ENCODE data around the gene RAB44. TPM values are rescaled to one million over a fixed set of nuclear protein-coding genes. Genes with fewer than 3 reads are reported as not detected.
A peak's percentile ranks its signal among the peaks of the same experiment; 100 is the strongest.

The RAB44 gene
- total RNA-seq, 1 experiment from 2014 or later = not detected

DNA sequence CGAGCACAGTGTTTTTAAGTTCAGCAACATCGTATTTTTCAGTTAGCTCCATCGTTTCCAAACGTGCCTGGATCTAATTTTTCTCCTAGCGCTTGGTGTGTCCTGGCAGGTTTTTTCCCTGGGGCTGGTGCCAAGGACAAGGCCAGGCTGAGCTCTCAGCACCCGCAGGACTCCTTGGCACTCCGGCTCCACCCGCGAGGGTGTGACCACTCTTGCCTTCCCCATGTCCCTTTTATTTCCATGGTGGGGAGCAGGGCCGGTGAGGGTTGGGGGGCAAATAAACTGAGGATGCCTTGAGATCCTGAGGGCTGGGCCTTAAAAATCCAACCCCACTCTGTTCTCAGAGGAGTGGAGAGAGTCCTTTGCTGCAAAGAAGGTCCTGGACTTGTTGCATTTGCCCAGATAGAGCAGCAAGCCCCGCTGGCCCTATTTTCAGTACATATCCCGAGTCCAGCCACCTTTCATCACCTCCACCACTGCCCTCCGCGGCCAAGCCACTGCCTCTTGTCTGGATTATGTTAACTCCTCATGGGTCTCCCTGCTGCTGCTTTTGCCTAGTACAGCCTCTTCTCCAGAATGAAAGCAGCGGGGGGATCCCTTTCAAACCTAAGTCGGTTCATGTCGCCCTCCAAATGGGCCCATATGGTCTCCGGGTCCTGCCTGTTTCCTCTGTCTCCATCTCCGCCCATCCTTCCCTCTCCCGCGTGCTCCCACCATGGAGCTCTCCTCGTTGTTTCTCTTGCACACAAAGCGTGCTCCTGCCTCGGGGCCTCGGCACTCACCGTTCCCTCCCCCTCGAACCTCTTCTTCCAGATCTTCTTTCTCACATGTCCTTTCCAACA is 4.5 kb upstream of the RAB44 start:
- no peak overlapping the region for H2BK15ac ChIP-seq (ENCODE audit: low read depth, low read length)
- no peak overlapping the region for H3K56ac ChIP-seq (ENCODE audit: insufficient read length, low read depth, low read length)
- no peak overlapping the region for H2BK20ac ChIP-seq (ENCODE audit: low read depth, low read length, poor library complexity, severe bottlenecking)
- no peak overlapping the region for H3K27ac ChIP-seq (ENCODE audit: insufficient read length, low read depth, low read length)
- no peak overlapping the region for H4K91ac ChIP-seq (ENCODE audit: insufficient read length, low read depth, low read length)
- H3K9me3 ChIP-seq (ENCODE audit: control insufficient read depth, low read depth, low read length) = no peaks in the 10 kb centered on the region
- no peaks in the 10 kb centered on the region for H3K4me1 ChIP-seq (ENCODE audit: insufficient read depth, low read length)
- Mint-ChIP-seq H3K27ac (peak overlapping the region in 1 of 3 experiments; percentile 7; a peak in 2 of 7 replicates), H3K9me3 (no peaks in the 10 kb centered on the region), H3K4me1 (peaks cover 0 to 4% of the 10 kb centered on the region in 2 experiments; a peak in 1 of 4 replicates), H3K27me3 (ENCODE audit: low read depth) (peaks cover 3% of the 10 kb centered on the region; the same call in 1 of the 2 replicates), H3K4me3 (no peak overlapping the region), H3K36me3 (ENCODE audit: insufficient read depth in 1 of 3, low read depth in 3 of 3) (no peaks in the 10 kb centered on the region)
- WGBS (ENCODE audit: extremely low coverage, insufficient read length, low lambda C conversion rate) = no CpG with 5 or more reads among the region's 27 CpGs
- H2BK5ac ChIP-seq (ENCODE audit: insufficient read length, low read length) = no peak overlapping the region
- H3K4me2 ChIP-seq (ENCODE audit: insufficient read depth, insufficient read length, low read length) = no peak overlapping the region
- no peaks in the 10 kb centered on the region for H3K27me3 ChIP-seq (ENCODE audit: insufficient read depth, low read length)
- H2AK5ac ChIP-seq (ENCODE audit: insufficient read length, low read length) = no peak overlapping the region
- no peaks in the 10 kb centered on the region for H3K79me2 ChIP-seq (ENCODE audit: insufficient read depth, low read length)
- no peaks in the 10 kb centered on the region for H4K20me1 ChIP-seq (ENCODE audit: control insufficient read depth, insufficient read depth, insufficient read length)
- no peak overlapping the region; the same call in 1 of the 2 replicates for H3K14ac ChIP-seq (ENCODE audit: insufficient read depth, low read length)
- H3T11ph ChIP-seq (ENCODE audit: low read length) = no peak overlapping the region
- no peaks in the 10 kb centered on the region for H3K23me2 ChIP-seq (ENCODE audit: insufficient read length, low read depth, low read length, poor library complexity, severe bottlenecking)
- no peak overlapping the region for H3K9ac ChIP-seq (ENCODE audit: extremely low read depth, insufficient read length, low read length)
- no peaks in the 10 kb centered on the region for H3K79me1 ChIP-seq (ENCODE audit: insufficient read depth, low read depth, low read length, poor library complexity, severe bottlenecking)
- no peak overlapping the region for H2BK12ac ChIP-seq (ENCODE audit: insufficient read length, low read depth, low read length)
- H2BK120ac ChIP-seq (ENCODE audit: low read depth, low read length, poor library complexity, severe bottlenecking) = no peak overlapping the region
- no peak overlapping the region for H3K4ac ChIP-seq (ENCODE audit: low read depth, low read length)
- H3K18ac ChIP-seq (ENCODE audit: insufficient read length, low read depth, low read length) = no peak overlapping the region
- TF ChIP-seq, protein P1, sequence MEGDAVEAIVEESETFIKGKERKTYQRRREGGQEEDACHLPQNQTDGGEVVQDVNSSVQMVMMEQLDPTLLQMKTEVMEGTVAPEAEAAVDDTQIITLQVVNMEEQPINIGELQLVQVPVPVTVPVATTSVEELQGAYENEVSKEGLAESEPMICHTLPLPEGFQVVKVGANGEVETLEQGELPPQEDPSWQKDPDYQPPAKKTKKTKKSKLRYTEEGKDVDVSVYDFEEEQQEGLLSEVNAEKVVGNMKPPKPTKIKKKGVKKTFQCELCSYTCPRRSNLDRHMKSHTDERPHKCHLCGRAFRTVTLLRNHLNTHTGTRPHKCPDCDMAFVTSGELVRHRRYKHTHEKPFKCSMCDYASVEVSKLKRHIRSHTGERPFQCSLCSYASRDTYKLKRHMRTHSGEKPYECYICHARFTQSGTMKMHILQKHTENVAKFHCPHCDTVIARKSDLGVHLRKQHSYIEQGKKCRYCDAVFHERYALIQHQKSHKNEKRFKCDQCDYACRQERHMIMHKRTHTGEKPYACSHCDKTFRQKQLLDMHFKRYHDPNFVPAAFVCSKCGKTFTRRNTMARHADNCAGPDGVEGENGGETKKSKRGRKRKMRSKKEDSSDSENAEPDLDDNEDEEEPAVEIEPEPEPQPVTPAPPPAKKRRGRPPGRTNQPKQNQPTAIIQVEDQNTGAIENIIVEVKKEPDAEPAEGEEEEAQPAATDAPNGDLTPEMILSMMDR (conservative IDR thresholded peaks at IDR 0.05) = no peak
- no peak overlapping the region for H4K8ac ChIP-seq (replicated peaks; ENCODE audit: insufficient read length, low read depth, low read length)
- H4K5ac ChIP-seq (ENCODE audit: insufficient read length, low read depth, low read length) = no peak overlapping the region
- H3K23ac ChIP-seq (ENCODE audit: insufficient read length, low read depth, low read length) = no peak overlapping the region
- H2AFZ ChIP-seq (ENCODE audit: low read length) = no peak overlapping the region
- DNase-seq = no peak
